Hematopoietic multipotent progenitor cell treated with erythropoietin and hydrocortisone succinate and interleukin-3 and kit ligand, for 15 days (in vitro differentiated cells): ENCODE measurements around the gene SOCS7.
"Not testable (repeated sequence)": the region's sequence is repeated elsewhere in the genome, so short reads cannot be mapped to it uniquely, and the experiment has no call there.

Experiments used
- DNase-seq: peaks from one replicate; pipeline ENCODE4 v3.0.0-alpha.2; 2015; ENCODE audit warnings: low spot score

The SOCS7 gene

DNA sequence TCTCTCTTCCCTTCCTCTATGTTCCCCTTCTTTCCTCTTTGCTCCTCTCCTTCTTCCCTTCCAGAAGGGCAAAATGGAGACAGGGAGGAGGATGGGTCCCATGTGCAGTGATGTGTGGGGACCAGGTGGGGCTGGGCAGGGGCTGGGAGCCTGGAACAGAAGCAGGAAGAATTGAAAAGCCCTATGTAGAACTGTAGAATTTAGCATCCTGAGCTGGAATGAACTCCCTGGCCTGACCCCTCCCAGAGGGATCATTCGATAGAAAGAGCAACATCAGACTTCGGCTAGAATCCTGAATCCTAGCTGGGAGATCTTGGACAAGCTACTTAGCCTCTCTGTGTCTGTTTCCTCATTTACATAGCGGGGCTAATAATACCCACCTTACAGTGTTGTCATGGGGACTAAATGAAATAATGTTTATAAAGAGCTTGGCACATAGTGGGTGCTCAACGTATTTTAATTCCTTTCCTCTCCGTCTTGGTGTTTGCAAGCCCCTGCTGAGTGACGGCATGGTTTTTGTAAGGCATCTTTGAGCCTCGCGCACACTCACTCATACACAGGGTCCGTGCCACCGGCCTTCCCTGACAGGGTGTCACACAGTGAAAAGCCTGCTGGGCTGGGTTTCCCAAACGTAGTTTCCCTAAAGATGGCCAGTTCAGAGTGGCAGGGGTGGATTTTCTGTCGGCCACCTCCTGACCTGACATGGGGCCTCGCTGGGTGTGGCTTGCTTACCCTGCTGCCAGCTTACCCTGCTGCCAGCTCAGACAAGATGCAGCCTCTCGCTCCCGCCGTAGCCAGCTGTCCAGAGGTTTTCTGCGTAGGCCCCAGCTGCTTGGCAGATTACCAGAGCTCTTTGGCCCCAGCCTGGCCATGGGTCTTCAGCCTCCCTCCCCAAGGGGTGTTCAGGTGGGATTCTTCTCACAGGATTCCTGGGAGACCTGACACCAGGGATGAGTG lies 70.5 kb downstream of the SOCS7 start:
- DNase-seq = no peak

DNA sequence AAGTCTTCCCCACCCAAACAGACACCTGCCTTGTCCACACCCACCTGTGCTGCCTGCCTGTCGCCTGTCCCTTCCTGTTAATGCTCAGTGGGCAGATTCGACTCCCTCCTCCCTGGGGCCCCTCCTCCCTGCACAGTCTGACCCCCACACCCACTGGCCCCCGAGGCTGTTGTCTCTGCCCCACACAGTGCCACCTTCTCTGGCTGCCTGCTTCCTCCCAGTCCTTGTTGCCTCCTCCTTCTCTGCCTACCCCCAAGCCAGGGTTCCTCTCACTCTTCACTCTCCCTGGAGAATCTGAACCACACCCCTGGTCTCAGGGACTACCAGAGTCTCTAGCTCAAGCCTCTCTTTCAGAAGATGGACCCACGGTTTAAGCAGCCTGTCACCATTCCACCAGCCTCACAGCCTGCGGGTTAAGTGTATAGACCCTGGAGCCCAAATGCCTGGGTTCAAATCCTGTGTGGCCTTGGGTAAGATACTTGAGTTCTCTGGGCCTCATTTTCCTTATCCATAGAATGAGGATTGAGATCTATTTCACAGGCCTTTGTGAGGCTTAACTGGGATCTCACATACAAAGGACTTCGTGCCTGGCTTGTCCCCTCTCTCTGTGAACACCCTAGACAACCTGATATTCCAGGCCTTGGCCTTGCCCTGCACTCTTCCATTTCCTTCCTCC lies 72.8 kb downstream of the SOCS7 start:
- DNase-seq = no peak

DNA sequence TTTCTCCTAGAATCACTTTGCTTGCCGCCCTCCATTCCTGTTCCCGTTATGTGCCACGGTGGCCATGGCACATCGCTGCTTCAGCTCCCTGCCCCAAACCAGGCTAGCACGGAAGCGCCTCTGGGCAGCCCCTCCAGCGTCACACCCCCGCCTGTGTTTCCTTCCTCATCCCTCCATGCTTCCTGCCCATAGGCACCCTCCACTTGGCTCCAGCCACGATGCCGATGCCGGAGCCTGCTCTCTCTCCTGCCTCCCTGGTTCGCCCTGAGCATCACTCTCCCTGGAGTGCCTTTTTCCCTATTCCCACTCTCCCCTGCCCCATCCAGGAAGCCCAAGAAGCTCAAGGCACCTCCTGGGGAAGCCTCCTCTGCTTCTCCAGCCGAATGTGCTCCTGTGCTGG lies 73.4 kb downstream of the SOCS7 start:
- no peak for DNase-seq

DNA sequence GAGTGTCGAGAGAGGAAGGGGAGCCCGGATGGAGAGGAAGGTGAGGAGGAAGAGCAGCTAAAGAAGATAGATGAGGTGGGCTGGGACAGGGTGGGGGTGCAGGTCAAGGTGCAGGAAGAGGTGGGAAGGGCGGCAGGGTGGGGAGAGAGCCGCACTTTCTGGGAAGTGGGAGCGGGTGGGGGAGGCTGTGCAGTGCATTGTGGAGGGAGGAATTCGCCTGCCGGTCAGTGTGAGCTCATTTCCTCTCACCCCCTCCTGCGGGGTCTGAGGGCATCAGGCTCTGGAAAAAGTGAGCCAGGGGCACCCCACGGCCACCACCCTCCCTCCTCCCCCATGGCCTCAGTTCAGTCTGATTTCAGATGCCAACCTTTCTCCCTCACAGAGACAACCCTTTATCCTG lies 74.1 kb downstream of the SOCS7 start:
- DNase-seq = no peak

DNA sequence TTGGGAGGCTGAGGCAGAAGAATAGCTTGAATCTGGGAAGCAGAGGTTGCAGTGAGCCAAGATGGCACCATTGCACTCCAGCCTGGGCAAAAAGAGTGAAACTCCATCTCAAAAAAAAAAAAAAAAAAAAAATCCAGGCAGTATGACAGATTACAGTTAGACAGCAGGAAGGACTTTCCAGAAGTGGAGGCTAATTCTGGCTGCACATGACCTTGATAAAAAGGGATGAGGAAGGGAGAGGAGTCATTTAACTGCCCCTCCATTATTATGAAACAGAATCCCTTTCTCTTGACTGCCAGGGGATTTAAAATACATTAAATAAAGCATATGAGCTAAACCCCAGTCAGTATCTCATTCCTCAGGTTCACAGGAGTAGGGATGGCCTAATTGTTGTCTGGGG lies 74.8 kb downstream of the SOCS7 start:
- DNase-seq = no peak

DNA sequence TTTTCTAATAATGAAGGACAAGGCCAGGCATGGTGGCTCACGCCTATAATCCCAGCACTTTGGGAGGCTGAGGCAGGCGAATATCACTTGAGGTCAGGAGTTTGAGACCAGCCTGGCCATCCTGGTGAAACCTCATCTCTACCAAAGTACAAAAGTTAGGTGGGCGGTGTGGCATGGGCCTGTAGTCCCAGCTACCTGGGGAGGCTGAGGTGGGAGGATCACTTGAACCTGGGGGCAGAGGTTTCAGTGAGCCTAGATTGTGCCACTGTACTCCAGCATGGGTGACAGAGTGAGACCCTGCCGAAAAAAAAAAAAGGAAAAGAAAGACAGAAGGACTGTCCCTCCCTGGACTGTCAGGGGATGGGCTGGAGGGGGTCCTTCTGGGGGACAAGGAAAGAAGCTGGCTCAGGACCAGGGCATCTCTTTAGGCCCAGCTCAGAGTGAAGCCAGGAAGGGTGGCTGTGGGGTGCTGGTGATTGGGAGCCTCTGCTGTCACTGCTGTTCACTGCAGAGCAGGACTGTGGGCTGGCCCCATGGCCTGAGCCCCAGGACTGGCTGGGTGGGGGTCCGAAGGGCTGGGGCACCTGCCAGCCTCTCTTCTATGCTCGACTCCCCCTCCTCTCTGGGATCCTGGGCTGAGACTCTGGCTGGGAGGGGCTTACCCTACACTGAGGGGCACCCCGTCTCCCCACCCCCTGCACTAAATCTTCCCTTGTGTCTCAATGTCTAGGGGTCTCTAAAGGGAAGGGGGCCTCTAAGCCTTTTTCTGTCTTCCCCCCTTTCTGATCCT lies 75.7 kb downstream of the SOCS7 start:
- DNase-seq = no peak

DNA sequence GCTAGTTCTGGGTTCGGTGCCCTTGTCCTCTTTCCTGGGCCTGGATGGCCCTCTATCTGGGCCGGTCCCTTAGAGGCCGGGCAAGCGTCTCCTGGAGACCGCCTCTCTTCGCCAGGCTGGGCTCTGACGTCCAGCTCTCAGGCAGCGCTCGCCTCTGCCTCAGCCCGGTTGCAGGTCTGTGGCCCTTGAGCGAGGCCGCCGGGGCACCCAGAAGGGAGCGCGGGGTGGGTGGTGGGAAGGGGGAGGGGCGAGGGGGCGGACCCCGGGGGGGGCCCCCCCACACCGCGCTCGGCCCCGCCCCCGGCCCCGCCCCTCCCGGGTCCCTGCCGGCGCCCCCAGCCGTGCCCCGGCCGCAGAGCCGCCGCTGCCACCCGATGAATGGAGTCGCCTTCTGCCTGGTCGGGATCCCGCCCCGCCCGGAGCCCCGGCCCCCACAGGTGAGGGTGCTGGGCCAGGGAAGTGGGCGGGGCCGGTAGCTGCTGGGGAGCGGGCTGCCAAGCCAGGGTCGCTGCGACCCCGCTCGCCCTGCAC lies 76.5 kb downstream of the SOCS7 start, which contains the start of gene ARHGAP23:
Gene ARHGAP23 (plus strand): TSS at position 353 of the 531 bp plus-strand sequence. CDS start 22 bp downstream, at position 375.
- no peak for DNase-seq

DNA sequence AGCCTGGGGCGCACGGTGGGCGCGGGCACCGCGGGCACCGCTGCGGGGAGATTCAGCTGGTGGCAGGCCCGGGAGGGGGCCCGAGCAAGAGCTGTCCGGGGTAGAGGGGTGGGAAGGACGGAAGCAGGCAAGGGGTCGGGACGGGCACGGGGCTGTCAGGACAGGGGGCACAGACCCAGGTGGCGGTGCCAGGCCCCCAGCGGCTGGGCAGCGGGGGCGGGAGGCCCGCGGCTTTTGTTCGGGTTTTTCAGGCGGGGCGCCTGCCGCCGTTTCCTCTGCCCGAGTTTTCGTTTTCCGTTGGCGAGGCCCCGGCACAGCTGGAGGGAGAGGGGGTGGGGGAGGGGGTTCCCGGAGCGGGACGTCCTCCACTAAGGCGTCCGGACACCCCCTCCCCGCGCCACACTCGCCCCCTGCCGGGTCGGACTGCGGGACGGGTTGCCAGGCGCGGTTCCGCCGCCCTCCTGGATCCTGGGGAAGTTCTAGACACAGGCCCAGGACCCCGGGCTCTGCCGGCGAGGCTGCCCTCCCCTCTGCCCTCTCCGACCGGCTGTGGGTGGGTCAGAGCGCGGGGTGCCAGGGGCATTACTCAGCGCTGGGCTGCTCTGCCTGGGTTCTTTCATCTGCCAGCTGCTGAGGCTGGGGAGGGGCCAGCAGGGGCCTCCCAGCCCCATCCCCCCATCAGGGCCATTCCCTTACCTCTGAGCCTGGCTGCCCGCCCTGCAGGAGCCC lies 77.2 kb downstream of the SOCS7 start:
- DNase-seq = no peak

DNA sequence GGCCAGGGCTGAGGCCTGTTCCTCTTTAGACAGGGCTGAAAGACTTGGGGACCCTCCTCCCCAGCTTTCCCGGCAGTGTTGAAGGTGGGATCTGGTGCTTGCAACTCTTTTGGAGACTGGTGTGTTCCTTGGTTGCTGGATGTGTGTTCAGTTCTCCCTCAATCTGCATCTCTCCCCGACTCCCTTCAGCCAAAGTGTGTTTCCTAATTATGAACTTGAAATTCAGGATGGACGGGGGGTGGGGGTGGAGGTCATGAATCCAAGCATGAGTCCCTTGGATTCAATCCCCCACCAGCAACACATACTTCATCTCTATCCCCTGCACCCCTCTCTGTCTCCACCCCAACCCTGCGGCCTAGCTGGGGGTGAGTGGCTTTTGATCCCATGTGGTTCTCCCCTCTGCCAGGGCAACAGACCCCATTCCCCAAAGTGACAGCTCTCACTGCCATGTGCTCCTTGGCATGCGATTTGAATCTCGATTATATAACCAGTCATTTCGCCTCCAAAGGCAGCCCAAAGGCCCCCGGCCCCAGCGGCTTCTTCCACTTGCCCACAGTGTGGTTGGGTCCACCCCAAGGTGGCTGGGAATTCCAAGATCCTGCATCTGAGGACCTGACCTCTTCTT lies 77.9 kb downstream of the SOCS7 start:
- DNase-seq = no peak

DNA sequence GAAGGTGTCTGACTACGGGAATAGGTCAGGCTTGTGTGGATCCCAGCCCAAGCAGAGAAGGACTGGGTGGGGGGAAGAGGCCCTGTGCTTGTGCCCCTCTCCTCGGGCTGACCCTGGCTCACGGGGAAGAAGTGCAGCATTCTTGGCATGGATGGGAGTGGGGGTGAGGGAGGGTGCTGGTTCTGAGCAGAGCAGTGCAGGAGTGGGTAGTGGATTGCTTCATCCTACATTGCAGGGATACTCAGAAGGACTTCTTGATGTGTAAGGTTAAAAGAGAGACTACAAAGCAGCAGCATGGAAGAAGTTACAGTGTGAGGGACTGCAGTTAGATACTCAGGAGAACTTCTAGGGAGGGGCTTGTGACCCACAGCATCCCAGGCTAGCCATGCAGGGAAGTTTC lies 78.7 kb downstream of the SOCS7 start:
- no peak for DNase-seq

DNA sequence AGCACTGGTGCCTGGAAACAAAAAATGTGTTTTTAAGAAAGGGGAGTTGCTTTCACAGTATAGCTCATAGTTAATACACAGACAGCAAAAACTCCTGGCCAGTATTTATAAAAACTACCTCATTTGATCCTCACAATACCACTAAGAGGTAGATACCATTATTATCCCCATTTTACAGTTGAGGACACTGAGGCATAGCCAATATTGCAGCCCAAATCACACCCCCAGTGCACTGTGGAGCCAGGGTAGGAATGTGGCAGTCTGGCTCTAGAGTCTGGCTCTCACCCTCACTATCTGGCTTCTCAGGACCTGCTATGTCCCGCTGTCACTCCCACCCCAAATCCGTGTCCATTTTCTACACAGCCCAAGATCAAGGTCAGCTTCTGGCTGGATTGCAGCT lies 79.2 kb downstream of the SOCS7 start:
- no peak for DNase-seq

DNA sequence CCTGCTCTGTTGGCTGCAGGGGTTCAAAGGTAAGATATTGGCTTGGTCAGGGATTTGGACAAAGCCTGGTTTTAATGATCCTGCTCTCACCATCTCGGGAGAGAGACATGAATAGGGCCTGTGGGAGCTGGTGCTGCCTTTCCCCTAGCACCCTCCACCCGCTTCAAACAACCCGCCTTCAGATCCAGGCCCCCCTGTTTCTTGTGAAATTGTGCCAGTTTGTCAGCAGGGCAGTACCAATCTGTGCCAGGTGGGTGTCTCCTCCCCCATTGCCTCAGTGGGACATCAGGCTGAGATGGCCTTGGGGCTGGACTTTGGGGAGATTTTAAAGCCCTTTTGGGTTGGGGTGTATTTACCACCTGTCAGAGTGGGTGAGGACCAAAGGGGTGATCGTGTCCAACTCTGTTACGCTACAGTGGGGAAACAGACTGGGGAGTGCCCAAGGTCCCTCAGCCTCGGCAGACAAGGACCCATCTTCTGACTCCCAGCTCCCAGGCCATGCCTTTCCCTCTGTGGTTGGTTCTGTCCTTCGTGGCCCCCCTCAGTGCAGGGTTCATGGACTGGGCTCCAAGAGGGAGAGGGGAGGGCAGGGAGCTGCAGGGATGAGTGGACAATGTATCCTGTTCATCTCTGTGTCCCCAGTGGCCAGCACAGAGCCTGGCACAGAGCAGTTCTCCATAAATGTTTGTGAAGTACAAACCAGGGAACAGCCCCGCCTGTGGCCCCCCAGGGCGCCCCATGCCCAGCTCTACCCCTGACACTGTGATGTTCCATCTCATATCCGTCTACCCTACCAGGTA lies 79.9 kb downstream of the SOCS7 start:
- DNase-seq = no peak

DNA sequence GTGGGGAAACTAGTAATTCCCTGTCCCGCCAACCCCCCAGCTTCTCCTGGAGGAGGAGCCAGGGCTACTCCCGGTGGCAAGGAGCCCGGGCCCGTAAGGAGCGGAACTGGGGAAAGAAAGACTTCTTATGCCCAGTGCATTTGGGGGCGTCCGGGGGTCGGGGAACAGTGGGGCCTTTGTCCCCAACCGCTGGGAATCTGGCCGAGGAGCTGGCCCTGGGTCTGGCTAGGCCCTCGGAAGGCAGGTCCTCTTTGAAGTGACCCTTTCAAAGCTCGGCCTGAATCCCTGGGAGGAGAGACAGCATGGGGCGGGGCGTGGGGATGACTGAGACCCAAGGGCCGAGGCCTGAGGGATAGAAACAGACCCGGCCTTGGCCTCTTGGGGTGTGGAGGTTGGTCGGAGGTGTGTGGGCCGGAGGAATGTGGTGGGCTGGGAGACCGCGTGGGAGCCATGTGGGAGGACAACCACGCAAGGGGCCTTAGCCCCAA lies 82.6 kb downstream of the SOCS7 start:
- no peak for DNase-seq

DNA sequence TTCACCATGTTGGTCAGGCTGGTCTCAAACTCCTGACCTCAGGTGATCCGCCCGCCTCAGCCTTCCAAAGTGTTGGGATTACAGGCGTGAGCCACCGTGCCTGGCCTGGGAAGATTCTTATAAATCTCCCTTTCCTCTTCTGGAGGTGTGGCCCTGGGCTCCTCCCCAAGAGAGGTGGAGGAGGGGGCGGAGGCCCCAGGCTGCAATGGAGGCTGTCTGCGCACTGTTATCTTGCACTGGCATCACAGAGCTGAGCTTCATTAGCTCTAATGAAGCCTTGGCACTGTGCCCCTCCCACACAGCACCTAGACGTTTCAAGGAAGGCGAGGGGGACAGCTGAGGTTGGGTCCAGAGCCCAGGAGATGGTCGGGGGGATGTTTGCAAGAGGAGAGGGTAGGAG lies 84.2 kb downstream of the SOCS7 start:
- DNase-seq = no peak

DNA sequence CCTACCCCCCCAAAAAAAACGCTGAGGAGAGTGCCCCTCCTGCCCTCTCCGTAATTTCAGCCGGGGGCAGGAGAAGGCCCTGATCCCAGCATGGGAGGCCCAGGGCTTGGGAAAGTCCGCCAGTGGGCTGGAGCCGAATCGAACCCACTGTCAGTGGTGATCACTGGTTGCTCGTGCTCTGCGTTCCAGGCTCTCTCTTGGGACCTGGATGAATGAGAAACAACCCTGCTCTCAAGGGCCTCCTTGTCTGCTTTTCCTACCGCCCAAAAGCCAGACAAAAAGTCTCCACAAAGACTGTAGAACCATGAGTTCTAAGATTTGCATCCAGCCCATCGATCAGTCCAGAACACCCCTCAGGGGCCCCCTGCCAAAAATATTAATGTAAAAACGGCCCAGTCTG lies 84.7 kb downstream of the SOCS7 start:
- no peak for DNase-seq

DNA sequence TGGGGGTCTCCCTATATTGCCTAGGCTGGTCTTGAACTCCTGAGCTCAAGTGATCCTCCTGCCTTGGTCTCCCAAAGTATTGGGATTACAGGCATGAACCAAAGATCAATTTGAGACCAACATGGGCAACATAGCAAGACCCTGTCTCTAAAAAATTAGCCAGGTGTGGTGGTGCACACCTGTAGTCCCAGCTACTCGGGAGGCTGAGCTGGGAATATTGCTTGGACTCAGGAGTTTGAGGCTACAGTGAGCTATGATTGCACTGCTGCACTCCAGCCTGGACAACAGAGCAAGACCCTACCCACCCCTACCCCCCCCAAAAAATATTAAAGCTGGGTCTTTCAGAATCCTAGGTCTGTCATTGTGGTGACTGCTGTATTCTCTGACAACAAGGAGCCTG lies 85.7 kb downstream of the SOCS7 start:
- DNase-seq = not testable (repeated sequence)

DNA sequence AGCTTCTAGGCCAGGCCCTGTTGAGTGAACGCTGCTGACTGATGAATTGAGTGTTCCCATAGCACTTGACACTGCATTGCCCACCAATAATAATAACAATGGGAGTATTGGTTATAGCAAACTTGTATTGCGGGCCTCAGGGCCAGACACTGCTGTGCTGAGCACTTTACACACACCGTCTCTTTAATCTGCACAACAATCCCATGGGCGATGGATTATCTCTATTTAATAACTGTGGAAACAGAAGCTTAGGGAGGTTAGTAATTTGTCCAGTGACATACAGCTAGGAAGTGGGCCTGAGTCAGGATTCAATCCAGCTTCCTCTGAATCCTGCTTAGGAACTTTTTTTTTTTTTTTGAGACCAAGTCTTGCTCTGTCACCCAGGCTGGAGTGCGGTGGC lies 87.8 kb downstream of the SOCS7 start:
- no peak for DNase-seq

DNA sequence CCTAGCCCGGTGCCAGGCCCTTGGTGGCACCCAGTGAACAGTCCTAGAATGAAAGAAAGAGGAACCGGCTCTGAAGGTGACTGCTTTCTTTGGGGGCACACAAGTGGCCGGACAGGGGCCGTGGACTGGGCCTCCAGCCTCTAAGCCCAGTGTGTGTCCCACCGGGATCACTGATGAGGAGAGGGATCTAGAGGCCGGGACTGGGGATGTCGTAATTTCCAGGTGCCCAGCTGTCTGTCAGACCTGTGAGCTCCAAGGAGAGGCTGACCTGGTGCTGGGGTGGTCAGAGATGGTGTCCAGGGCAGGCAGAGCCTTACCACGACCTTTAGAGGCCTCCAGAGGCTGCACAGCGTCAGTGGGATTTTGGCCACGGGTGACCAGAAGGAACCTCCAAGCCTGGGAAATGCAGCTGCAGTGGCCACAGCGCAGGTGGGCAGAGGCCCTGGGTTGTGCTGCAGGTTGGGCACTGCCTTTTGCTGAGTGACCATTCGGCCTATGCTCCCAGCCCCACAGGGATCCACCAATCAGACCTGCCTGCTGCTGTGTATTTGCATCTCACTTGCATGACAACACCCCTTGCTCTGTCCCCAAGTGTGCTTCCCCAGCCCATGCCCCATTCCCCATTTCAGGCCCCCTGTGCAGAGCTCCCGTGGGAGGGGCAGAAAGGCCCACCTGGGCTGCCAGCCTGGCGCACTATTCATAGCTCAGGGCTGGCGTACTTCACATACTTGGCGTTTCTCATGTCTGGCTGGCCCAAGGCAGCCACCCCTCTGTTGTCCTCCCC lies 89.2 kb downstream of the SOCS7 start:
- no peak for DNase-seq

DNA sequence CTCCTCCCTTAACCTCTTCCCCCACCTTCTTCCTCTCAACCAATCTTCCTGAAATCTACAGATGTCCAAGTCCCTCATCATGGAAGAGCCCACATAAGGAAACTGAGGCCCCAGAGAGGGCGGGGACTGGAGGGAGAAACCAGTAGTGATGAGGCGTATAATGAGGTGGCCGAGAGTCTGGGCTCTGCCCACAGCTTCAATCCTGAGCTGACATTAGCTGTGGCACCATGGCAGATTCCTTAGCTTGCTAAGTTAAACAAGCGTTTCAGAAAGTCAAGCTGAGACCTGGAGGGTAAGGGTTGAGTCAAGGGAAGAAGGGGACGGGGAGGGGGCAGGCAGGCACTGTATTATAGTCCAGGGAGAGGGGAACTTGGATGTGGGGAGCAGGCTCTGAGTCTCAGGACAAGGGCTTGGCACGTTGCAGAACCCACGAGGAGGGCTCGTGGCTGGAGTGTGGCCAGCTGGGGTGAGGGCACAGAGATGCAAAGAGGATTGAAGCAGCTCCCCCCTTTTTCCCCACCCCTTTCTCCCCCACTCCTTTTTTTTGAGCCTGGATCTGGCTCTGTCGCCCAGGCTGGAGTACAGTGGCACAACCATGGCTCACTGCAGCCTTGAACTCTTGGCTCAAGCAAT lies 89.9 kb downstream of the SOCS7 start:
- no peak for DNase-seq
